ENCODE results near the gene PSMB9. TPM values are rescaled to one million over a fixed set of nuclear protein-coding genes. Genes with fewer than 3 reads are reported as not detected.

The PSMB9 gene
- total RNA-seq, 1 donor from 2014 or later = 20.5 TPM

- TF ChIP-seq CTCF (conservative IDR thresholded peaks at IDR 0.05; ENCODE audit: low read depth, low read length) = no peak
- no peak for DNase-seq (ENCODE audit: low read depth)
- H3K4me3 ChIP-seq (ENCODE audit: low read depth, low read length) = peak overlapping the region; percentile 92
Observed at GRCh38 chr6:32895006-32895345, 41.0 kb downstream of the PSMB9 start.

GRCh38 chr6:32903952-32904351, 50.0 kb downstream of the PSMB9 start:
- H3K4me3 ChIP-seq (ENCODE audit: low read depth, low read length) = no peak overlapping the region
- no peak for DNase-seq (ENCODE audit: low read depth)
- TF ChIP-seq CTCF (conservative IDR thresholded peaks at IDR 0.05; ENCODE audit: low read depth, low read length) = no peak

- DNase-seq (ENCODE audit: low read depth) = no peak
- no peak for TF ChIP-seq CTCF (conservative IDR thresholded peaks at IDR 0.05; ENCODE audit: low read depth, low read length)
- no peak overlapping the region for H3K4me3 ChIP-seq (ENCODE audit: low read depth, low read length)
Observed at GRCh38 chr6:32905078-32905477, 51.1 kb downstream of the PSMB9 start.

GRCh38 chr6:32906539-32906938, 52.5 kb downstream of the PSMB9 start:
- no peak for TF ChIP-seq CTCF (conservative IDR thresholded peaks at IDR 0.05; ENCODE audit: low read depth, low read length)
- DNase-seq (ENCODE audit: low read depth) = no peak
- H3K4me3 ChIP-seq (ENCODE audit: low read depth, low read length) = no peak overlapping the region

- no peak overlapping the region for H3K4me3 ChIP-seq (ENCODE audit: low read depth, low read length)
- no peak for TF ChIP-seq CTCF (conservative IDR thresholded peaks at IDR 0.05; ENCODE audit: low read depth, low read length)
- DNase-seq (ENCODE audit: low read depth) = no peak
Observed at GRCh38 chr6:32908897-32909296, 54.9 kb downstream of the PSMB9 start.

Other genes with a start within 250 kb of the PSMB9 start
- gene HLA-DQA1, start 216.8 kb upstream of the PSMB9 start, total RNA-seq = not detected in 2 replicates
- gene HLA-DQB1, start 187.5 kb upstream of the PSMB9 start, total RNA-seq = 0.51 and 0.58 TPM in 2 replicates
- not detected in 2 replicates for gene HLA-DQA2, start 112.8 kb upstream of the PSMB9 start, total RNA-seq
- gene HLA-DQB2, start 90.7 kb upstream of the PSMB9 start, total RNA-seq = not detected in 2 replicates
- gene HLA-DOB, start 37.2 kb upstream of the PSMB9 start, total RNA-seq = 0.58 TPM in 1 of 2 replicates, not detected in the other
- gene TAP2, start 15.5 kb upstream of the PSMB9 start, total RNA-seq = 23.6 and 29.4 TPM in 2 replicates
- 75.1 and 84.4 TPM in 2 replicates for gene PSMB8, start 10.1 kb upstream of the PSMB9 start, total RNA-seq
- gene TAP1, start 488 bp upstream of the PSMB9 start, total RNA-seq = 50.7 and 54.5 TPM in 2 replicates
- gene HLA-DMB, start 86.8 kb downstream of the PSMB9 start, total RNA-seq = 3.5 and 4.2 TPM in 2 replicates
- gene HLA-DMA, start 98.9 kb downstream of the PSMB9 start, total RNA-seq = 0.65 and 2.0 TPM in 2 replicates
- 128 and 140 TPM in 2 replicates for gene BRD2, start 114.4 kb downstream of the PSMB9 start, total RNA-seq
- 1.6 TPM in 1 of 2 replicates, not detected in the other for gene HLA-DOA, start 155.4 kb downstream of the PSMB9 start, total RNA-seq
- 6.8 and 7.1 TPM in 2 replicates for gene HLA-DPA1, start 219.5 kb downstream of the PSMB9 start, total RNA-seq
- gene HLA-DPB1, start 221.8 kb downstream of the PSMB9 start, total RNA-seq = 49.4 and 52.3 TPM in 2 replicates

Measured in epithelial cell of proximal tubule (primary cell).